ENCODE data around the gene PRSS53. TPM values are rescaled to one million over a fixed set of nuclear protein-coding genes. Genes with fewer than 3 reads are reported as not detected.

The PRSS53 gene
- total RNA-seq, 1 experiment from 2014 or later, result 4.0 TPM

- DNase-seq, result no peak
- Histone ChIP-seq H3K4me1 (ENCODE audit: low read length) (peaks cover 9% of the 10 kb centered on the region), H3K27ac (ENCODE audit: low read length) (no peak overlapping the region), H3K9me3 (ENCODE audit: low read length) (no peaks in the 10 kb centered on the region), H3K4me3 (ENCODE audit: low read length) (no peak overlapping the region), H3K9me2 (replicated peaks; ENCODE audit: insufficient read depth, low read length) (no peaks in the 10 kb centered on the region), H2AFZ (ENCODE audit: low read length) (no peak overlapping the region), H4K20me1 (ENCODE audit: insufficient read depth, low read depth, low read length) (no peaks in the 10 kb centered on the region), H3K79me2 (ENCODE audit: low read length) (peaks cover 31% of the 10 kb centered on the region), H3K9ac (ENCODE audit: low read length) (no peak overlapping the region), H3K27me3 (ENCODE audit: low read length) (no peaks in the 10 kb centered on the region), H3K36me3 (ENCODE audit: insufficient read depth, low read length) (0 out of 2 replicates have a peak, but pooled peaks cover 6% of the 10 kb centered on the region), H3K4me2 (ENCODE audit: low read depth, low read length, poor library complexity, severe bottlenecking) (no peak overlapping the region)
Observed at GRCh38 chr16:31080035-31080629, 8.6 kb downstream of the PRSS53 start.

DNA sequence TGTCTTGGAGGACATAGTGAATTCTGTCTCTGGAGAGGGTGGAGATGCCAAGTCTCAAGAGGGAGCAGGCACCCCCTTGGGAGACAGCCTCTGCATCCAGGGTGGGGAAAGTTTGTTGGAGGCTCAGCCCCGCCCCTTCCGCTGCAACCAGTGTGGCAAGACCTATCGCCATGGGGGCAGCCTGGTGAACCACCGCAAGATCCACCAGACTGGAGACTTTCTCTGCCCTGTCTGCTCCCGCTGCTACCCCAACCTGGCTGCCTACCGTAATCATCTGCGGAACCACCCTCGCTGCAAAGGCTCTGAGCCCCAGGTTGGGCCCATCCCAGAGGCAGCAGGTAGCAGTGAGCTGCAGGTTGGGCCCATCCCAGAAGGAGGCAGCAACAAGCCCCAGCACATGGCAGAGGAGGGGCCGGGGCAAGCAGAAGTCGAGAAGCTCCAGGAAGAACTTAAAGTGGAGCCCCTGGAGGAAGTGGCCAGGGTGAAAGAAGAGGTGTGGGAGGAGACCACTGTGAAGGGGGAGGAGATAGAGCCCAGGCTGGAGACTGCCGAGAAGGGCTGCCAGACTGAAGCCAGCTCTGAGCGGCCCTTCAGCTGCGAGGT is 9.3 kb downstream of the PRSS53 start:
- Histone ChIP-seq H4K20me1 (ENCODE audit: insufficient read depth, low read depth, low read length) (peaks cover 6% of the 10 kb centered on the region; the same call in 1 of the 2 replicates), H2AFZ (ENCODE audit: low read length) (no peak overlapping the region), H3K79me2 (ENCODE audit: low read length) (peaks cover 38% of the 10 kb centered on the region), H3K9ac (ENCODE audit: low read length) (no peak overlapping the region), H3K27me3 (ENCODE audit: low read length) (no peaks in the 10 kb centered on the region), H3K27ac (ENCODE audit: low read length) (no peak overlapping the region), H3K9me2 (replicated peaks; ENCODE audit: insufficient read depth, low read length) (no peaks in the 10 kb centered on the region), H3K4me3 (ENCODE audit: low read length) (no peak overlapping the region), H3K4me2 (ENCODE audit: low read depth, low read length, poor library complexity, severe bottlenecking) (no peak overlapping the region), H3K36me3 (ENCODE audit: insufficient read depth, low read length) (0 out of 2 replicates have a peak, but pooled peaks cover 6% of the 10 kb centered on the region), H3K4me1 (ENCODE audit: low read length) (peaks cover 12% of the 10 kb centered on the region), H3K9me3 (ENCODE audit: low read length) (no peaks in the 10 kb centered on the region)
- no peak for DNase-seq

DNA sequence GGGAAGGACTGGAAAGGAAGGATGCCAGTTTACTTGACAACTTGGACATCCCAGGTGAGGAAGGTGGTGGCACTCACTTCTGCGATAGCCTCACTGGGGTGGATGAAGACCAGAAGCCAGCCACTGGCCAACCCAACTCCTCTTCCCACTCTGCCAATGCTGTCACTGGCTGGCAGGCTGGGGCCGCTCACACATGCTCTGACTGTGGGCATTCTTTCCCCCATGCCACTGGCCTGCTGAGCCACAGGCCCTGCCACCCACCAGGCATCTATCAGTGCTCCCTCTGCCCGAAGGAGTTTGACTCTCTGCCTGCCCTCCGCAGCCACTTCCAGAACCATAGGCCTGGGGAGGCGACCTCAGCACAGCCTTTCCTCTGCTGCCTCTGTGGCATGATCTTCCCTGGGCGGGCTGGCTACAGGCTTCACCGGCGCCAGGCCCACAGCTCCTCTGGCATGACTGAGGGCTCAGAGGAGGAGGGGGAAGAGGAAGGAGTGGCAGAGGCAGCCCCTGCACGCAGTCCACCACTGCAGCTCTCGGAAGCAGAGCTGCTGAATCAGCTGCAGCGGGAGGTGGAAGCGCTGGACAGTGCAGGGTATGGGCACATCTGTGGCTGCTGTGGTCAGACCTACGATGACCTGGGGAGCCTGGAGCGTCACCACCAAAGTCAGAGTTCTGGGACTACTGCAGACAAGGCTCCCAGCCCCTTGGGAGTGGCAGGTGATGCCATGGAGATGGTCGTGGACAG is 10.0 kb downstream of the PRSS53 start:
- no peaks in the 10 kb centered on the region for H3K27me3 ChIP-seq (ENCODE audit: low read length)
- no peaks in the 10 kb centered on the region for H3K9me3 ChIP-seq (ENCODE audit: low read length)
- no peaks in the 10 kb centered on the region for H3K9me2 ChIP-seq (replicated peaks; ENCODE audit: insufficient read depth, low read length)
- peaks cover 12% of the 10 kb centered on the region for H3K4me1 ChIP-seq (ENCODE audit: low read length)
- H3K4me3 ChIP-seq (ENCODE audit: low read length), result no peak overlapping the region
- no peak overlapping the region for H3K27ac ChIP-seq (ENCODE audit: low read length)
- peaks cover 39% of the 10 kb centered on the region for H3K79me2 ChIP-seq (ENCODE audit: low read length)
- DNase-seq, result no peak
- H4K20me1 ChIP-seq (ENCODE audit: insufficient read depth, low read depth, low read length), result peaks cover 6% of the 10 kb centered on the region; the same call in 1 of the 2 replicates
- H3K36me3 ChIP-seq (ENCODE audit: insufficient read depth, low read length), result 0 out of 2 replicates have a peak, but pooled peaks cover 6% of the 10 kb centered on the region
- H3K9ac ChIP-seq (ENCODE audit: low read length), result no peak overlapping the region
- H3K4me2 ChIP-seq (ENCODE audit: low read depth, low read length, poor library complexity, severe bottlenecking), result no peak overlapping the region
- H2AFZ ChIP-seq (ENCODE audit: low read length), result no peak overlapping the region

- no peak overlapping the region for H3K4me3 ChIP-seq (ENCODE audit: low read length)
- peaks cover 44% of the 10 kb centered on the region for H3K79me2 ChIP-seq (ENCODE audit: low read length)
- no peak overlapping the region for H3K27ac ChIP-seq (ENCODE audit: low read length)
- peaks cover 12% of the 10 kb centered on the region for H3K4me1 ChIP-seq (ENCODE audit: low read length)
- DNase-seq, result peak; percentile 41
- no peaks in the 10 kb centered on the region for H3K9me3 ChIP-seq (ENCODE audit: low read length)
- H3K36me3 ChIP-seq (ENCODE audit: insufficient read depth, low read length), result 0 out of 2 replicates have a peak, but pooled peaks cover 6% of the 10 kb centered on the region
- H3K4me2 ChIP-seq (ENCODE audit: low read depth, low read length, poor library complexity, severe bottlenecking), result no peak overlapping the region
- no peak overlapping the region for H2AFZ ChIP-seq (ENCODE audit: low read length)
- no peak overlapping the region for H3K9ac ChIP-seq (ENCODE audit: low read length)
- H4K20me1 ChIP-seq (ENCODE audit: insufficient read depth, low read depth, low read length), result peaks cover 6% of the 10 kb centered on the region; the same call in 1 of the 2 replicates
- no peaks in the 10 kb centered on the region for H3K9me2 ChIP-seq (replicated peaks; ENCODE audit: insufficient read depth, low read length)
- H3K27me3 ChIP-seq (ENCODE audit: low read length), result no peaks in the 10 kb centered on the region
Observed at GRCh38 chr16:31077592-31078396, 10.9 kb downstream of the PRSS53 start.

GRCh38 chr16:31077024-31077423 is 11.7 kb downstream of the PRSS53 start:
- Histone ChIP-seq H3K9me2 (replicated peaks; ENCODE audit: insufficient read depth, low read length) (no peaks in the 10 kb centered on the region), H3K9ac (ENCODE audit: low read length) (no peak overlapping the region), H3K4me1 (ENCODE audit: low read length) (peaks cover 16% of the 10 kb centered on the region), H3K4me3 (ENCODE audit: low read length) (no peak overlapping the region), H3K4me2 (ENCODE audit: low read depth, low read length, poor library complexity, severe bottlenecking) (no peak overlapping the region), H3K27me3 (ENCODE audit: low read length) (no peaks in the 10 kb centered on the region), H3K79me2 (ENCODE audit: low read length) (peaks cover 52% of the 10 kb centered on the region), H4K20me1 (ENCODE audit: insufficient read depth, low read depth, low read length) (peaks cover 6% of the 10 kb centered on the region; the same call in 1 of the 2 replicates), H2AFZ (ENCODE audit: low read length) (no peak overlapping the region), H3K36me3 (ENCODE audit: insufficient read depth, low read length) (0 out of 2 replicates have a peak, but pooled peaks cover 6% of the 10 kb centered on the region), H3K27ac (ENCODE audit: low read length) (no peak overlapping the region), H3K9me3 (ENCODE audit: low read length) (no peaks in the 10 kb centered on the region)
- DNase-seq, result no peak

- H3K9me3 ChIP-seq (ENCODE audit: low read length), result no peaks in the 10 kb centered on the region
- H3K79me2 ChIP-seq (ENCODE audit: low read length), result peaks cover 59% of the 10 kb centered on the region
- H3K9ac ChIP-seq (ENCODE audit: low read length), result no peak overlapping the region
- H3K9me2 ChIP-seq (replicated peaks; ENCODE audit: insufficient read depth, low read length), result no peaks in the 10 kb centered on the region
- H3K27ac ChIP-seq (ENCODE audit: low read length), result no peak overlapping the region
- H3K36me3 ChIP-seq (ENCODE audit: insufficient read depth, low read length), result 0 out of 2 replicates have a peak, but pooled peaks cover 6% of the 10 kb centered on the region
- DNase-seq, result no peak
- H4K20me1 ChIP-seq (ENCODE audit: insufficient read depth, low read depth, low read length), result peaks cover 6% of the 10 kb centered on the region; the same call in 1 of the 2 replicates
- H3K27me3 ChIP-seq (ENCODE audit: low read length), result no peaks in the 10 kb centered on the region
- H2AFZ ChIP-seq (ENCODE audit: low read length), result no peak overlapping the region
- H3K4me2 ChIP-seq (ENCODE audit: low read depth, low read length, poor library complexity, severe bottlenecking), result no peak overlapping the region
- H3K4me1 ChIP-seq (ENCODE audit: low read length), result peaks cover 24% of the 10 kb centered on the region
- no peak overlapping the region for H3K4me3 ChIP-seq (ENCODE audit: low read length)
Observed at GRCh38 chr16:31076319-31076718, 12.4 kb downstream of the PRSS53 start.

DNA sequence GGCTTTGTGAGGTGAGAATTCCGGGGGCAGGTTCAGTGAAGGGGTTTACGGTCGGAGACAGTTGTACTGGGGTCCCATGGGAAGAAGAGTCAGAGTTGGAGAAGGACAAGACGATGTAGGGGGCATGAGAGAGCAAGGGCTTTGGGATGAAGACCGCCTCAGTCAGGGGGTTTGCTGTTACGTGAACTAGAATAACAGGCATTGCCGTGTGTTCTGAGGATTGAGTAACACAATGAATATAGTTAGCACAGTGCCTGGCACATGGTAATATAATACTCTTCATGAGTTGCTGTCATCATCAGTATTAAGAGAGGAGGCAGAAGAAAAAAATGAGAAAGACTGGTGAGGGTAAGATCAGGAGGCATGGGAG is 13.9 kb downstream of the PRSS53 start:
- Histone ChIP-seq H3K79me2 (ENCODE audit: low read length) (peaks cover 65% of the 10 kb centered on the region), H4K20me1 (ENCODE audit: insufficient read depth, low read depth, low read length) (peaks cover 6% of the 10 kb centered on the region; the same call in 1 of the 2 replicates), H3K9me3 (ENCODE audit: low read length) (no peaks in the 10 kb centered on the region), H3K4me2 (ENCODE audit: low read depth, low read length, poor library complexity, severe bottlenecking) (peak overlapping the region; percentile 90), H3K27ac (ENCODE audit: low read length) (peak overlapping the region; percentile 72), H2AFZ (ENCODE audit: low read length) (no peak overlapping the region), H3K27me3 (ENCODE audit: low read length) (no peaks in the 10 kb centered on the region), H3K36me3 (ENCODE audit: insufficient read depth, low read length) (0 out of 2 replicates have a peak, but pooled peaks cover 6% of the 10 kb centered on the region), H3K4me1 (ENCODE audit: low read length) (peaks cover 24% of the 10 kb centered on the region), H3K9me2 (replicated peaks; ENCODE audit: insufficient read depth, low read length) (no peaks in the 10 kb centered on the region), H3K4me3 (ENCODE audit: low read length) (peak overlapping the region; percentile 94), H3K9ac (ENCODE audit: low read length) (peak overlapping the region; percentile 90)
- no peak for DNase-seq

Measured in Karpas-422 (cell line).